H9 (cell line): ENCODE results near the gene ZNF646. TPM values are rescaled to one million over a fixed set of nuclear protein-coding genes. Genes with fewer than 3 reads are reported as not detected.

Experiments
- DNase-seq: peaks from one replicate; pipeline ENCODE4 v3.0.0-alpha.2; 2017
- H2AFZ ChIP-seq: one replicate; pipeline ENCODE4 v1.6.1; 2013; ENCODE audit warnings: mild to moderate bottlenecking, low read length, control low read depth, moderate library complexity
- H2AK5ac ChIP-seq: 2 replicates; pipeline ENCODE4 v1.6.1; 2013; ENCODE audit warnings: low read length, control low read depth, mixed read lengths; ENCODE audit not compliant: insufficient read length
- H2BK120ac ChIP-seq: one replicate; pipeline ENCODE4 v1.6.1; 2013; ENCODE audit warnings: low read depth, mild to moderate bottlenecking, low read length, control low read depth, inconsistent platforms; ENCODE audit not compliant: poor library complexity, severe bottlenecking
- H2BK12ac ChIP-seq: 2 replicates; pipeline ENCODE4 v1.6.1; 2013; ENCODE audit warnings: low read length, control low read depth, mixed read lengths, low read depth; ENCODE audit not compliant: insufficient read length
- H2BK15ac ChIP-seq: 2 replicates; pipeline ENCODE4 v1.6.1; 2013; ENCODE audit warnings: low read depth, low read length, control low read depth
- H2BK20ac ChIP-seq: one replicate; pipeline ENCODE4 v1.6.1; 2013; ENCODE audit warnings: low read depth, mild to moderate bottlenecking, low read length, control low read depth, inconsistent platforms; ENCODE audit not compliant: poor library complexity, severe bottlenecking
- H2BK5ac ChIP-seq: 2 replicates; pipeline ENCODE4 v1.6.1; 2013; ENCODE audit warnings: low read length, control low read depth, mixed read lengths; ENCODE audit not compliant: insufficient read length
- H3K14ac ChIP-seq: 2 replicates; pipeline ENCODE4 v1.6.1; 2013; ENCODE audit warnings: low read length, control low read depth; ENCODE audit not compliant: insufficient read depth
- H3K18ac ChIP-seq: 2 replicates; pipeline ENCODE4 v1.6.1; 2013; ENCODE audit warnings: low read depth, mild to moderate bottlenecking, mixed read lengths, low read length, control low read depth; ENCODE audit not compliant: insufficient read length
- H3K23ac ChIP-seq: 2 replicates; pipeline ENCODE4 v1.6.1; 2013; ENCODE audit warnings: low read length, control low read depth, mixed read lengths, low read depth; ENCODE audit not compliant: insufficient read length
- H3K23me2 ChIP-seq: 2 replicates; pipeline ENCODE4 v1.6.1; 2013; ENCODE audit warnings: low read depth, mild to moderate bottlenecking, mixed read lengths, low read length, control low read depth; ENCODE audit not compliant: insufficient read length, poor library complexity, severe bottlenecking
- H3K27ac ChIP-seq: 2 replicates; pipeline ENCODE4 v1.5.1; 2013; ENCODE audit warnings: low read length, control low read depth, mixed read lengths, low read depth; ENCODE audit not compliant: insufficient read length
- H3K27me3 ChIP-seq: 2 replicates; pipeline ENCODE4 v1.6.1; 2013; ENCODE audit warnings: low read length, control low read depth, inconsistent platforms; ENCODE audit not compliant: insufficient read depth
- H3K4ac ChIP-seq: 2 replicates; pipeline ENCODE4 v1.6.1; 2013; ENCODE audit warnings: low read depth, mild to moderate bottlenecking, control low read depth, inconsistent platforms, low read length, moderate library complexity
- H3K4me1 ChIP-seq: 2 replicates; pipeline ENCODE4 v1.6.1; 2013; ENCODE audit warnings: low read length, control low read depth, inconsistent platforms; ENCODE audit not compliant: insufficient read depth
- H3K4me2 ChIP-seq: 2 replicates; pipeline ENCODE4 v1.6.1; 2013; ENCODE audit warnings: low read length, control low read depth, mixed read lengths; ENCODE audit not compliant: insufficient read length, insufficient read depth
- H3K56ac ChIP-seq: 2 replicates; pipeline ENCODE4 v1.6.1; 2013; ENCODE audit warnings: low read depth, mild to moderate bottlenecking, mixed read lengths, low read length, control low read depth; ENCODE audit not compliant: insufficient read length
- H3K79me1 ChIP-seq: 2 replicates; pipeline ENCODE4 v1.6.1; 2013; ENCODE audit warnings: low read depth, mild to moderate bottlenecking, moderate library complexity, low read length, control low read depth, inconsistent platforms; ENCODE audit not compliant: insufficient read depth, poor library complexity, severe bottlenecking
- H3K79me2 ChIP-seq: 2 replicates; pipeline ENCODE4 v1.6.1; 2013; ENCODE audit warnings: low read length, control low read depth, inconsistent platforms; ENCODE audit not compliant: insufficient read depth
- H3K9ac ChIP-seq: 2 replicates; pipeline ENCODE4 v1.6.1; 2013; ENCODE audit warnings: low read length, control low read depth, mixed read lengths; ENCODE audit not compliant: insufficient read length; ENCODE audit errors: extremely low read depth
- H3K9me3 ChIP-seq: one replicate; pipeline ENCODE4 v1.6.1; 2013; ENCODE audit warnings: low read depth, low read length, inconsistent platforms; ENCODE audit not compliant: control insufficient read depth
- H3T11ph ChIP-seq: one replicate; pipeline ENCODE4 v1.6.1; 2013; ENCODE audit warnings: mild to moderate bottlenecking, low read length, control low read depth, inconsistent platforms
- H4K20me1 ChIP-seq: one replicate; pipeline ENCODE4 v1.6.1; 2013; ENCODE audit not compliant: control insufficient read depth, insufficient read length, insufficient read depth
- H4K5ac ChIP-seq: 2 replicates; pipeline ENCODE4 v1.6.1; 2013; ENCODE audit warnings: low read depth, mild to moderate bottlenecking, mixed read lengths, low read length, control low read depth; ENCODE audit not compliant: insufficient read length
- H4K8ac ChIP-seq: replicated peaks from 2 replicates; pipeline ENCODE4 v1.6.1; 2013; ENCODE audit warnings: low read length, control low read depth, mixed read lengths, low read depth; ENCODE audit not compliant: insufficient read length
- H4K91ac ChIP-seq: 2 replicates; pipeline ENCODE4 v1.6.1; 2013; ENCODE audit warnings: low read depth, mild to moderate bottlenecking, moderate library complexity, mixed read lengths, low read length, control low read depth; ENCODE audit not compliant: insufficient read length
- H3K27ac Mint-ChIP-seq, 3 experiments: 2 replicates in 2 of 3; 3 replicates in 1 of 3; pipeline ENCODE4 v1.8.0; 2020 to 2021; ENCODE audit warnings: mixed read lengths in 3 of 3, mild to moderate bottlenecking in 1 of 3, moderate library complexity in 1 of 3
- H3K27me3 Mint-ChIP-seq: 2 replicates; pipeline ENCODE4 v1.8.0; 2021; ENCODE audit warnings: low read depth, mild to moderate bottlenecking, moderate library complexity, mixed read lengths
- H3K36me3 Mint-ChIP-seq, 3 experiments: 2 replicates in 2 of 3; 3 replicates in 1 of 3; pipeline ENCODE4 v1.8.0; 2020 to 2021; ENCODE audit warnings: low read depth in 3 of 3, mixed read lengths in 3 of 3; ENCODE audit not compliant: insufficient read depth in 1 of 3
- H3K4me1 Mint-ChIP-seq, 2 experiments: 2 replicates each; pipeline ENCODE4 v1.8.0; 2020; ENCODE audit warnings: mixed read lengths in 2 of 2
- H3K4me3 Mint-ChIP-seq, 2 experiments: 2 replicates in 1 of 2; 3 replicates in 1 of 2; pipeline ENCODE4 v1.8.0; 2020 to 2021; ENCODE audit warnings: mild to moderate bottlenecking in 2 of 2, mixed read lengths in 2 of 2, moderate library complexity in 1 of 2
- H3K9me3 Mint-ChIP-seq, 2 experiments: 2 replicates in 1 of 2; 3 replicates in 1 of 2; pipeline ENCODE4 v1.8.0; 2020; ENCODE audit warnings: mild to moderate bottlenecking in 2 of 2, mixed read lengths in 2 of 2, moderate library complexity in 1 of 2
- CTCF ChIP-seq: fragments of 200-600 bp; sonication (generic); conservative IDR thresholded peaks from 3 replicates; pipeline ENCODE4 v1.8.0; 2021; ENCODE audit warnings: antibody characterized with exemption, mild to moderate bottlenecking
- whole genome bisulfite sequencing: extraction: QIAGEN DNeasy Blood & Tissue Kit; methylation state at CpG from one replicate; pipeline ENCODE4 v1.1.7; 2013; ENCODE audit warnings: missing lambda C conversion rate, low lambda C conversion rate, mixed read lengths; ENCODE audit not compliant: insufficient read length; ENCODE audit errors: extremely low coverage; 5-methylcytosine and 5-hydroxymethylcytosine counted together
- total RNA-seq: library from RNA; stranded (reverse); gene quantifications from 2 replicates; pipeline ENCODE4 v1.2.1, GENCODE V29; 2021

ZNF646 gene
- total RNA-seq, 1 experiment from 2014 or later = 29.2 TPM

GRCh38 chr16:31074814-31075183, 577 bp downstream of the ZNF646 start:
- peaks cover 6% of the 10 kb centered on the region for H3K79me1 ChIP-seq
- H3K23ac ChIP-seq = no peak overlapping the region
- H3K4ac ChIP-seq = no peak overlapping the region
- Mint-ChIP-seq H3K9me3 (no peaks in the 10 kb centered on the region; a peak in 1 of 5 replicates), H3K36me3 (peaks cover 23 to 37% (median 37%) of the 10 kb centered on the region in 3 experiments; a peak in 6 of 7 replicates), H3K27me3 (no peaks in the 10 kb centered on the region), H3K4me3 (peak overlapping the region; percentile 92 to 95), H3K27ac (peak overlapping the region; percentile 94 to 98 (median 97)), H3K4me1 (peaks cover 16 to 20% of the 10 kb centered on the region in 2 experiments)
- H3K9me3 ChIP-seq = no peaks in the 10 kb centered on the region
- H3K4me2 ChIP-seq = peak overlapping the region; percentile 89
- H2BK5ac ChIP-seq = no peak overlapping the region
- H3K14ac ChIP-seq = no peak overlapping the region
- H2AK5ac ChIP-seq = no peak overlapping the region
- no peak overlapping the region for H2AFZ ChIP-seq
- H3K23me2 ChIP-seq = peaks cover 9% of the 10 kb centered on the region
- H3K9ac ChIP-seq = peak overlapping the region; percentile 72
- TF ChIP-seq CTCF = no peak; the same call in 2 of the 3 replicates
- no peak overlapping the region for H2BK120ac ChIP-seq
- H2BK12ac ChIP-seq = no peak overlapping the region
- H2BK20ac ChIP-seq = no peak overlapping the region
- H4K91ac ChIP-seq = no peak overlapping the region
- no peak overlapping the region for H3K27ac ChIP-seq
- H4K20me1 ChIP-seq = peaks cover 4% of the 10 kb centered on the region
- no peaks in the 10 kb centered on the region for H3K27me3 ChIP-seq
- H2BK15ac ChIP-seq = no peak overlapping the region
- no CpG with 5 or more reads among the region's 7 CpGs for WGBS
- H4K8ac ChIP-seq = no peak overlapping the region
- no peaks in the 10 kb centered on the region for H3K4me1 ChIP-seq
- no peak overlapping the region for H3T11ph ChIP-seq
- H4K5ac ChIP-seq = no peak overlapping the region
- H3K79me2 ChIP-seq = peaks cover 18% of the 10 kb centered on the region; the same call in 1 of the 2 replicates
- H3K56ac ChIP-seq = no peak overlapping the region
- no peak overlapping the region for H3K18ac ChIP-seq
- DNase-seq = no peak
